ENCODE results near the gene TMEM209.

DNA sequence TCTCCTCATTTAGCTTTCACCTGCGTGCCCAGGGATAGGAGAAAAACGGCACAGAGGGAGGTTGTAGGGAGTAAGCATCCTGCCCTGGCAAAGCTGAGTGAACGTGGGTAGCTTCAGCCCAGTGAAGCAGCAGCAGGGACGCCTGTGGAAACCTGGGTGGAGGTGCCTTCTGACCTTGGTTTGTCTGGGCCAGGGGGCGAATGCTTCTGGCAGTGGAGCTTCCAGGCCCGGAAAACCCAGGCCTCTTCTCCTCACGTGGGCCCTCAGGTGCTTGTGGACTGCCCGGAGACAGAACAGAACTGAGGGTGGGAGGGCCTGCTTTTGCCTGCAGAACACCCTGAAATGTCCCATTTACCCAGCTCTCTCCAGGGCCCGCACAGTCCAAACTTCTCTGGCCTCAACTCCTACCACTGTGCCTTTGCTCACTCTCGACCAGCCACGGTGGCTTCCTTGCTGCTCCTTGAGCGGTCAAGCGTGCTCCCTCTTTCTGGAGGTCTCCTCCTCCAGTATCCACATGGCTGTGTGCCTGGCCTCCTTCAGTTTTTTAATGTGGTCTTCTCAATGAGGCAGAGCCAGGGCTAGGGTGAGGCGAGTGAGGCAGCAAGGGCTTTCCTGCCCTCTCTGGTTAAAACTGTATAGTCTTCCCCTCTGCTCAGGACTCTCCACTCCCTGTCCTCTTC is 62.4 kb downstream of the TMEM209 start:
- TF ChIP-seq POLR2A (IDR thresholded peaks at IDR 0.05), result no peak
- TF ChIP-seq, protein P1, sequence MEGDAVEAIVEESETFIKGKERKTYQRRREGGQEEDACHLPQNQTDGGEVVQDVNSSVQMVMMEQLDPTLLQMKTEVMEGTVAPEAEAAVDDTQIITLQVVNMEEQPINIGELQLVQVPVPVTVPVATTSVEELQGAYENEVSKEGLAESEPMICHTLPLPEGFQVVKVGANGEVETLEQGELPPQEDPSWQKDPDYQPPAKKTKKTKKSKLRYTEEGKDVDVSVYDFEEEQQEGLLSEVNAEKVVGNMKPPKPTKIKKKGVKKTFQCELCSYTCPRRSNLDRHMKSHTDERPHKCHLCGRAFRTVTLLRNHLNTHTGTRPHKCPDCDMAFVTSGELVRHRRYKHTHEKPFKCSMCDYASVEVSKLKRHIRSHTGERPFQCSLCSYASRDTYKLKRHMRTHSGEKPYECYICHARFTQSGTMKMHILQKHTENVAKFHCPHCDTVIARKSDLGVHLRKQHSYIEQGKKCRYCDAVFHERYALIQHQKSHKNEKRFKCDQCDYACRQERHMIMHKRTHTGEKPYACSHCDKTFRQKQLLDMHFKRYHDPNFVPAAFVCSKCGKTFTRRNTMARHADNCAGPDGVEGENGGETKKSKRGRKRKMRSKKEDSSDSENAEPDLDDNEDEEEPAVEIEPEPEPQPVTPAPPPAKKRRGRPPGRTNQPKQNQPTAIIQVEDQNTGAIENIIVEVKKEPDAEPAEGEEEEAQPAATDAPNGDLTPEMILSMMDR (IDR thresholded peaks at IDR 0.05), result no peak

Measured in adrenal gland (tissue), 5 donors.